SU-DHL-6 (cell line): ENCODE data around the gene LPCAT3.
"Not testable (repeated sequence)": the region's sequence is repeated elsewhere in the genome, so short reads cannot be mapped to it uniquely, and the experiment has no call there.

Experiments
- H2AFZ ChIP-seq: fragments of 200-600 bp; sonication (generic); 2 replicates; pipeline ENCODE4 v1.6.1; 2014; ENCODE audit warnings: low read depth, mild to moderate bottlenecking, moderate library complexity, mixed read lengths, antibody characterized with exemption, low read length; ENCODE audit not compliant: severe bottlenecking
- H3F3A ChIP-seq: fragments of 200-600 bp; shearing (Covaris generic); 2 replicates; pipeline ENCODE4 v1.6.0; 2016; ENCODE audit warnings: antibody characterized with exemption, mild to moderate bottlenecking; ENCODE audit not compliant: insufficient read depth
- H3K27ac ChIP-seq: fragments of 200-600 bp; sonication (generic); 2 replicates; pipeline ENCODE4 v1.5.1; 2016; ENCODE audit warnings: low read depth, mild to moderate bottlenecking, low read length, moderate library complexity, mixed read lengths
- H3K27me3 ChIP-seq: fragments of 200-600 bp; sonication (generic), shearing (Covaris generic); 2 replicates; pipeline ENCODE4 v1.6.0; 2014; ENCODE audit warnings: mild to moderate bottlenecking, low read length
- H3K36me3 ChIP-seq: fragments of 200-600 bp; sonication (generic); 2 replicates; pipeline ENCODE4 v1.6.1; 2014; ENCODE audit warnings: mild to moderate bottlenecking, low read length, mixed read lengths
- H3K4me2 ChIP-seq: fragments of 300-600, 200-600 bp; shearing (Covaris generic), sonication (generic); 2 replicates; pipeline ENCODE4 v1.6.0; 2014; ENCODE audit warnings: low read length, low read depth, mild to moderate bottlenecking; ENCODE audit not compliant: poor library complexity, severe bottlenecking
- H3K4me3 ChIP-seq: fragments of 200-600 bp; sonication (generic); 2 replicates; pipeline ENCODE4 v1.5.1; 2014; ENCODE audit warnings: antibody characterized with exemption, low read length, mild to moderate bottlenecking, mixed read lengths; ENCODE audit not compliant: insufficient read depth, poor library complexity, severe bottlenecking
- H3K79me2 ChIP-seq: fragments of 200-600 bp; sonication (generic); 2 replicates; pipeline ENCODE4 v1.6.1; 2014; ENCODE audit warnings: mild to moderate bottlenecking, low read length, moderate library complexity; ENCODE audit not compliant: insufficient read depth
- H3K9ac ChIP-seq: fragments of 200-600 bp; sonication (generic); 2 replicates; pipeline ENCODE4 v1.7.0; 2014; ENCODE audit warnings: mild to moderate bottlenecking, low read length
- H3K9me2 ChIP-seq: fragments of 200-600 bp; sonication (generic); replicated peaks from 2 replicates; pipeline ENCODE4 v1.6.1; 2014; ENCODE audit warnings: low read length; ENCODE audit not compliant: insufficient read depth
- H3K9me3 ChIP-seq: fragments of 200-600 bp; sonication (generic); 2 replicates; pipeline ENCODE4 v1.6.1; 2014; ENCODE audit warnings: low read length, mixed read lengths; ENCODE audit not compliant: insufficient read depth
- H4K20me1 ChIP-seq: fragments of 200-600 bp; sonication (generic); 2 replicates; pipeline ENCODE4 v1.6.1; 2014; ENCODE audit warnings: low read depth, mild to moderate bottlenecking, antibody characterized with exemption, low read length, moderate library complexity, mixed read lengths
- CTCF ChIP-seq: fragments of 200-600 bp; sonication (generic); IDR thresholded peaks from one replicate; pipeline ENCODE4 v1.5.1; 2017; ENCODE audit warnings: antibody characterized with exemption, mild to moderate bottlenecking, low read length, moderate library complexity; ENCODE audit not compliant: insufficient read depth, poor library complexity, severe bottlenecking
- EZH2phosphoT487 ChIP-seq: fragments of 200-600 bp; sonication (generic), shearing (Covaris generic); conservative IDR thresholded peaks from 2 replicates; pipeline ENCODE4 v1.6.1; 2018; ENCODE audit warnings: mild to moderate bottlenecking, antibody characterized with exemption, low read length, moderate library complexity, mixed read lengths

The LPCAT3 gene

GRCh38 chr12:7039403-7039802 lies 21.1 kb upstream of the LPCAT3 start:
- no peak overlapping the region for H3K9ac ChIP-seq
- no peak for TF ChIP-seq CTCF
- H2AFZ ChIP-seq: no peak overlapping the region
- H3K4me2 ChIP-seq: no peak overlapping the region
- H3K27ac ChIP-seq: no peak overlapping the region
- H3K4me3 ChIP-seq: no peak overlapping the region
- H3K9me3 ChIP-seq: no peaks in the 10 kb centered on the region
- H4K20me1 ChIP-seq: no peaks in the 10 kb centered on the region
- no peaks in the 10 kb centered on the region for H3F3A ChIP-seq
- H3K36me3 ChIP-seq: no peaks in the 10 kb centered on the region
- H3K9me2 ChIP-seq: no peaks in the 10 kb centered on the region
- no peaks in the 10 kb centered on the region for H3K27me3 ChIP-seq
- H3K79me2 ChIP-seq: no peaks in the 10 kb centered on the region

GRCh38 chr12:7038591-7038990 lies 20.3 kb upstream of the LPCAT3 start:
- H3K79me2 ChIP-seq: no peaks in the 10 kb centered on the region
- TF ChIP-seq CTCF: no peak
- no peak overlapping the region for H3K9ac ChIP-seq

GRCh38 chr12:7037411-7037810 lies 19.1 kb upstream of the LPCAT3 start:
- H4K20me1 ChIP-seq, H3K9me2 ChIP-seq, H3K9ac ChIP-seq: not testable (repeated sequence)

More at GRCh38 chr12:7038591-7038990, 20.3 kb upstream of the LPCAT3 start:
- H4K20me1 ChIP-seq: no peaks in the 10 kb centered on the region
- H3K4me2 ChIP-seq: no peak overlapping the region
- H3F3A ChIP-seq: no peaks in the 10 kb centered on the region
- no peaks in the 10 kb centered on the region for H3K36me3 ChIP-seq
- H3K4me3 ChIP-seq: no peak overlapping the region
- H3K27me3 ChIP-seq: no peaks in the 10 kb centered on the region
- H3K9me2 ChIP-seq: no peaks in the 10 kb centered on the region
- no peak overlapping the region for H3K27ac ChIP-seq
- no peaks in the 10 kb centered on the region for H3K9me3 ChIP-seq
- H2AFZ ChIP-seq: no peak overlapping the region

GRCh38 chr12:7035463-7035862 lies 17.2 kb upstream of the LPCAT3 start:
- H3K79me2 ChIP-seq: no peaks in the 10 kb centered on the region
- no peaks in the 10 kb centered on the region for H3F3A ChIP-seq
- no peaks in the 10 kb centered on the region for H4K20me1 ChIP-seq
- no peak overlapping the region for H3K27ac ChIP-seq
- no peak overlapping the region for H3K4me3 ChIP-seq
- no peak overlapping the region for H3K9ac ChIP-seq
- H3K36me3 ChIP-seq: no peaks in the 10 kb centered on the region
- H2AFZ ChIP-seq: no peak overlapping the region
- TF ChIP-seq EZH2phosphoT487 (no peak), CTCF (no peak)
- H3K9me2 ChIP-seq: no peaks in the 10 kb centered on the region
- no peaks in the 10 kb centered on the region for H3K9me3 ChIP-seq
- H3K27me3 ChIP-seq: no peaks in the 10 kb centered on the region
- H3K4me2 ChIP-seq: no peak overlapping the region

More at GRCh38 chr12:7037411-7037810, 19.1 kb upstream of the LPCAT3 start:
- not testable (repeated sequence) for H3K4me3 ChIP-seq, H3F3A ChIP-seq, H3K79me2 ChIP-seq, H3K9me3 ChIP-seq, H3K27me3 ChIP-seq, H3K36me3 ChIP-seq, H3K4me2 ChIP-seq, H2AFZ ChIP-seq, H3K27ac ChIP-seq
